ENCODE measurements around the gene PXMP2.

- TF ChIP-seq, protein P1, sequence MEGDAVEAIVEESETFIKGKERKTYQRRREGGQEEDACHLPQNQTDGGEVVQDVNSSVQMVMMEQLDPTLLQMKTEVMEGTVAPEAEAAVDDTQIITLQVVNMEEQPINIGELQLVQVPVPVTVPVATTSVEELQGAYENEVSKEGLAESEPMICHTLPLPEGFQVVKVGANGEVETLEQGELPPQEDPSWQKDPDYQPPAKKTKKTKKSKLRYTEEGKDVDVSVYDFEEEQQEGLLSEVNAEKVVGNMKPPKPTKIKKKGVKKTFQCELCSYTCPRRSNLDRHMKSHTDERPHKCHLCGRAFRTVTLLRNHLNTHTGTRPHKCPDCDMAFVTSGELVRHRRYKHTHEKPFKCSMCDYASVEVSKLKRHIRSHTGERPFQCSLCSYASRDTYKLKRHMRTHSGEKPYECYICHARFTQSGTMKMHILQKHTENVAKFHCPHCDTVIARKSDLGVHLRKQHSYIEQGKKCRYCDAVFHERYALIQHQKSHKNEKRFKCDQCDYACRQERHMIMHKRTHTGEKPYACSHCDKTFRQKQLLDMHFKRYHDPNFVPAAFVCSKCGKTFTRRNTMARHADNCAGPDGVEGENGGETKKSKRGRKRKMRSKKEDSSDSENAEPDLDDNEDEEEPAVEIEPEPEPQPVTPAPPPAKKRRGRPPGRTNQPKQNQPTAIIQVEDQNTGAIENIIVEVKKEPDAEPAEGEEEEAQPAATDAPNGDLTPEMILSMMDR (IDR thresholded peaks at IDR 0.05) = no peak
- TF ChIP-seq EZH2 (IDR thresholded peaks at IDR 0.05) = no peak
- no peak for TF ChIP-seq EZH2phosphoT487 (IDR thresholded peaks at IDR 0.05)
These were observed 45.4 kb upstream of the PXMP2 start for GRCh38 chr12:132641811-132642650.

All from neural progenitor cell (in vitro differentiated cells).